Nephron progenitor cell (in vitro differentiated cells): ENCODE measurements around the gene CWC22.
"Not testable (repeated sequence)": the region's sequence is repeated elsewhere in the genome, so short reads cannot be mapped to it uniquely, and the experiment has no call there.

Experiments used
- DNase-seq: peaks from one replicate; pipeline ENCODE4 v3.0.0; 2021
- H3K27ac Mint-ChIP-seq: 2 replicates; pipeline ENCODE4 v1.8.0; 2021; ENCODE audit warnings: mild to moderate bottlenecking, moderate library complexity, mixed read lengths
- H3K27me3 Mint-ChIP-seq: 2 replicates; pipeline ENCODE4 v1.8.0; 2021; ENCODE audit warnings: mild to moderate bottlenecking, low read depth, mixed read lengths; ENCODE audit not compliant: poor library complexity
- H3K36me3 Mint-ChIP-seq: 2 replicates; pipeline ENCODE4 v1.8.0; 2021; ENCODE audit warnings: low read depth, mixed read lengths
- H3K4me1 Mint-ChIP-seq: 2 replicates; pipeline ENCODE4 v1.8.0; 2021; ENCODE audit warnings: mixed read lengths
- H3K4me3 Mint-ChIP-seq: 2 replicates; pipeline ENCODE4 v1.8.0; 2021; ENCODE audit warnings: mild to moderate bottlenecking, moderate library complexity, mixed read lengths
- H3K9me3 Mint-ChIP-seq: 2 replicates; pipeline ENCODE4 v1.8.0; 2021; ENCODE audit warnings: mild to moderate bottlenecking, moderate library complexity, mixed read lengths
- TF ChIP-seq, protein P1 (sequence below): fragments of 200-600 bp; sonication (generic); IDR thresholded peaks from 2 replicates; pipeline ENCODE4 v1.5.0; 2021; ENCODE audit warnings: antibody characterized with exemption

CWC22 gene

DNA sequence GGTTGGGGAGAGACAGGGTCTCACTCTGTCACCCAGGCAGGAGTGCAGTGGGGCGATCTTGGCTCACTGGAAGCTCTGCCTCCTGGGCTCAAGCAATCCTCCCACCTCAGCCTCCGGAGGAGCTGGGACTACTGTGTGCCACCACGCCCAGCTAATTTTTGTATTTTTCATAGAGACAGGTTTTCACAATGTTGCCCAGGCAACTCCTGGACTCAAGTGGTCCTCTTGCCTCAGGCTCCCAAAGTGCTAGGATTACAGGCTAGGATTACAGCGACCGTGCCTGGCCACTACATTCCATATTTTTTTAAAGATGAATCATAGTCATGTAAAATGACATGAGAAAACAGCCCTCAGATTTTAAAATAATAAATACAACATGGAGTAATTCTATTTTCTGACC lies 32.3 kb downstream of the CWC22 start:
- Mint-ChIP-seq H3K27me3 (no peaks in the 10 kb centered on the region), H3K27ac (no peak overlapping the region), H3K9me3 (no peaks in the 10 kb centered on the region), H3K4me1 (no peaks in the 10 kb centered on the region), H3K36me3 (peaks cover 68% of the 10 kb centered on the region), H3K4me3 (no peak overlapping the region)
- TF ChIP-seq, protein P1, sequence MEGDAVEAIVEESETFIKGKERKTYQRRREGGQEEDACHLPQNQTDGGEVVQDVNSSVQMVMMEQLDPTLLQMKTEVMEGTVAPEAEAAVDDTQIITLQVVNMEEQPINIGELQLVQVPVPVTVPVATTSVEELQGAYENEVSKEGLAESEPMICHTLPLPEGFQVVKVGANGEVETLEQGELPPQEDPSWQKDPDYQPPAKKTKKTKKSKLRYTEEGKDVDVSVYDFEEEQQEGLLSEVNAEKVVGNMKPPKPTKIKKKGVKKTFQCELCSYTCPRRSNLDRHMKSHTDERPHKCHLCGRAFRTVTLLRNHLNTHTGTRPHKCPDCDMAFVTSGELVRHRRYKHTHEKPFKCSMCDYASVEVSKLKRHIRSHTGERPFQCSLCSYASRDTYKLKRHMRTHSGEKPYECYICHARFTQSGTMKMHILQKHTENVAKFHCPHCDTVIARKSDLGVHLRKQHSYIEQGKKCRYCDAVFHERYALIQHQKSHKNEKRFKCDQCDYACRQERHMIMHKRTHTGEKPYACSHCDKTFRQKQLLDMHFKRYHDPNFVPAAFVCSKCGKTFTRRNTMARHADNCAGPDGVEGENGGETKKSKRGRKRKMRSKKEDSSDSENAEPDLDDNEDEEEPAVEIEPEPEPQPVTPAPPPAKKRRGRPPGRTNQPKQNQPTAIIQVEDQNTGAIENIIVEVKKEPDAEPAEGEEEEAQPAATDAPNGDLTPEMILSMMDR, result no peak
- no peak for DNase-seq

DNA sequence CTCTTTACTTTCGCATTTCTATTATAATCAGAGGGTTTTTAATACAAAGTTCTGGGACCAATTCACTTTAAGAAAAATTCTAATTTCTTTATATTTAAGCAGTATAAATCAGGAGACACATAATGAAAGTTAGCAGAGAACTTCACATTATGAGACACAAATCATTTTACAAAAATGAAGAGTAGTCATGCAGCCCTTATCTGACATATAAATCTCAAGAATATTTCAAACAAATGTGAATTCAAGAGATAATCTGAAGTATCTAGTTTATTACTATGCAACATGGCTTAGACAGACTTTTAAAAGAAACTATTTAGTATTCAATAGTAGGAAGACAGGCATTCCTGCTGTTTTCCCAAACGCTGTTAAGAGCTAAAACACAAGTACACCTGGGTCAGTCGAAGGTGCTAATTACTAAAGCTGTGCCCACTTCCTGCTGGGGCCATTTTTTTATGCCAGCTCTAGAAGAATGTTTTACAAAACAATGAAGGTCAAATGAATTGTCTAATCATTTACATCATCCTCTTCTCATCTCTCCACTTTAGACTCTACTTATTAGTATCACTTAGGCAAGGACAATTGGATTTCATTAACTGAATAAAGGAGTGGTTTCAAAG lies 40.2 kb downstream of the CWC22 start:
- TF ChIP-seq, protein P1, result no peak
- Mint-ChIP-seq H3K27ac (no peak overlapping the region), H3K36me3 (peaks cover 59% of the 10 kb centered on the region), H3K9me3 (no peaks in the 10 kb centered on the region), H3K4me1 (no peaks in the 10 kb centered on the region), H3K4me3 (no peak overlapping the region), H3K27me3 (no peaks in the 10 kb centered on the region)
- no peak for DNase-seq

DNA sequence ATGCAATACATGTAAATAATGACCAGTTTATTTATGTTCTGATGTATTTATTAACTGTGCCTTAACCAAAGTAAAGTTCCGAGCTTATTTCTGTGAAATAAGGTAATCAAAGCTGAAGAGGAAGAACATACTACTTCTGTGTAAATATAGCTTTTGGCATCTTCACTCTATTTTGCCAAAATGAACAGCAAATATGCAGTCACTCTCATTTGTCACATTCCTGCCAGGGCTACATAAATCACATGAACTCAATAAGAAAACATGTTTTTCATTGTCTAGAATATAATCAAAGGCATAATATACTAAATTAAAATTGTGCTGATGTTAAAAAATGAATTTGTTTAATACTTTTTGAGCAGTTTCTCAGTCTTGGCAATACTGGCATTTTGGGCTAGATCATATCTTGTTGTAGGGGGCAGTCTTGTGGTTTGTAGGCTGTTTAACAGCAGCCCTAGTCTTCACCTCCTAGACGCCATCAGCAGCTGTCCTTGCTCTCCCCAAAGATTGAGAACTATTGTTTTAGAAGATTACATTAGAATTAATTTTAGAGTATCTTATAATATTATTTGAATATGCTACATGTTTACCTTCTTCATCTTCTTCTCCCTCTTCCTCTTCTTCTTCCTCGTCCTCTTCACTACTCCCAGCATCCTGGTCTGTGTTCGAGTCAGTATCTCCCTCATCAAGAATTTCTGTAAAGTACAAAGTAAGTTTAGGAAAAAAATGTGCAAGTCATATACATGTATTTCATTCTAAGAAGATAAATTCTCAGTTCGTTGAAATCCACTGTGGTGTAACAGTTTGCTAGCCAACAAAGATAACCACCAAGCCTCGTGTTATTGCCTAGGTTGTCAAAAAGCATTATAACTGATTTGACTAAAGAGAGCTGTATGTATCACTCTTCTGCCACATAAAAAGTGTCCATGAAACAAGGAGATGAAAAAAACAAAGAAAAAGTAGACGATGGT lies 41.5 kb downstream of the CWC22 start:
- Mint-ChIP-seq H3K27me3 (no peaks in the 10 kb centered on the region), H3K36me3 (peaks cover 57% of the 10 kb centered on the region), H3K9me3 (no peaks in the 10 kb centered on the region), H3K4me3 (no peak overlapping the region), H3K27ac (no peak overlapping the region), H3K4me1 (no peaks in the 10 kb centered on the region)
- DNase-seq, result no peak
- TF ChIP-seq, protein P1, result no peak

DNA sequence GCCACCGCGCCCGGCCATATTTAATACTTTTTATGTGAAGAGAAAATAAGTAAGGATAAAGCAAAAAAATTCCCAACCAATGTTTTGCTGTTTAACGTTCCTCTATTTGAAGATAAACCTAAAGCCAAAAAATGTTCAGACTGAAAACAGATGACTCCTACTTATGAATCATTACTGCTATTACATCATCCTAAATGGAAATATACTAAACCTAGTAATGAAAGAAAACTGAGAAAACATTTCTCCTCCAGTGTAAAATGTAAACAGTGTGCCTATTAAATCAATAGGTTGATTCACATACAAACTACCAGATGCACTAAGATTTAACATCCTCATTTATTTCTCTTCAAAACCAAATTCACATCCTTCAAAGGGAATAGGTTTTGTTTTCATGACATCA lies 43.5 kb downstream of the CWC22 start:
- DNase-seq, result no peak
- H3K36me3 Mint-ChIP-seq, result peaks cover 48% of the 10 kb centered on the region
- H3K27me3 Mint-ChIP-seq, result no peaks in the 10 kb centered on the region
- H3K4me1 Mint-ChIP-seq, result no peaks in the 10 kb centered on the region
- H3K9me3 Mint-ChIP-seq, result no peaks in the 10 kb centered on the region
- TF ChIP-seq, protein P1, result no peak
- no peak overlapping the region for H3K27ac Mint-ChIP-seq
- no peak overlapping the region for H3K4me3 Mint-ChIP-seq

DNA sequence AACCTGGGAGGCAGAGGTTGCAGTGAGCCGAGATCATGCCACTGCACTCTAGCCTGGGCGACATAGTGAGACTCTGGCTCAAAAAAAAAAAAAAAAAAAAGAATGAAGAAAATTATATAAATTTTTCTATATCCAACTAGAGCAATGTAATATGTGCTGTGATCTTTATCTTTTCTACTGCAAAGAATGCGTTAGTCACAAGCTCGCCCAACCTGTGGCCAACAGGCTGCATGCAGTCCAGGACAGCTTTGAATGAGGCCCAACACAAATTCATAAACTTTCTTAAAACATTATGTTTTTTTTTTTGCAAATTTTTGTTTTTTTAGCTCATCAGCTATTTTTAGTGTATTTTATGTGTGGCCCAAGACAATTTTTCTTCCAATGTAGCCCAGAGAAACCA lies 48.8 kb downstream of the CWC22 start:
- H3K36me3 Mint-ChIP-seq, result peaks cover 18% of the 10 kb centered on the region
- H3K4me1 Mint-ChIP-seq, H3K27ac Mint-ChIP-seq: not testable (repeated sequence)

DNA sequence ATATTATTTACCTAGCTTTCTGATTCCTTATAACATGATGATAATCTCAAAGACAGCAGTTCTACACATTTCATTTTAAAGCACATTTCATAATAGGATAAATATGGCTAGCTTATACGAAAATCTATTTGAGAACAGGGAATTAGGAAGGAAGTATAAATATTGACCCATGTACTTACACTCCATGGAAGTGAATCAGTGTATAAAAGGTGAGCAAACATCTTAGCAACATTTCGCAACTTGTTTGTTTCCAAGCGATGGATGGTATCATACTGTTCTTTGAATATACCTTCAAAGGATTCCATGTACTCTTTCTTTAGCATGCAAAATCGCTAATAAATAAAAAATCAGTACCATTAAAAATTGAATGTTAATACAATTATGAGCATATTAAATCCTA lies 53.1 kb downstream of the CWC22 start:
- Mint-ChIP-seq H3K36me3 (peaks cover 34% of the 10 kb centered on the region), H3K27me3 (no peaks in the 10 kb centered on the region), H3K27ac (no peak overlapping the region), H3K4me3 (no peak overlapping the region), H3K9me3 (no peaks in the 10 kb centered on the region), H3K4me1 (no peaks in the 10 kb centered on the region)
- TF ChIP-seq, protein P1, result no peak
- DNase-seq, result no peak

More for the DNA sequence above, 48.8 kb downstream of the CWC22 start:
- not testable (repeated sequence) for DNase-seq, H3K4me3 Mint-ChIP-seq, H3K27me3 Mint-ChIP-seq, H3K9me3 Mint-ChIP-seq
